ENCODE results near the gene KIF4A. TPM values are rescaled to one million over a fixed set of nuclear protein-coding genes. Genes with fewer than 3 reads are reported as not detected.
A peak's percentile ranks its signal among the peaks of the same experiment; 100 is the strongest.

KIF4A gene
- total and polyA plus RNA-seq, 9 of the 15 experiments (the other 6 are each of a cell fraction or from before 2014, with no cell fraction given), result 13.0 to 42.7 (median 35.9) TPM

DNA sequence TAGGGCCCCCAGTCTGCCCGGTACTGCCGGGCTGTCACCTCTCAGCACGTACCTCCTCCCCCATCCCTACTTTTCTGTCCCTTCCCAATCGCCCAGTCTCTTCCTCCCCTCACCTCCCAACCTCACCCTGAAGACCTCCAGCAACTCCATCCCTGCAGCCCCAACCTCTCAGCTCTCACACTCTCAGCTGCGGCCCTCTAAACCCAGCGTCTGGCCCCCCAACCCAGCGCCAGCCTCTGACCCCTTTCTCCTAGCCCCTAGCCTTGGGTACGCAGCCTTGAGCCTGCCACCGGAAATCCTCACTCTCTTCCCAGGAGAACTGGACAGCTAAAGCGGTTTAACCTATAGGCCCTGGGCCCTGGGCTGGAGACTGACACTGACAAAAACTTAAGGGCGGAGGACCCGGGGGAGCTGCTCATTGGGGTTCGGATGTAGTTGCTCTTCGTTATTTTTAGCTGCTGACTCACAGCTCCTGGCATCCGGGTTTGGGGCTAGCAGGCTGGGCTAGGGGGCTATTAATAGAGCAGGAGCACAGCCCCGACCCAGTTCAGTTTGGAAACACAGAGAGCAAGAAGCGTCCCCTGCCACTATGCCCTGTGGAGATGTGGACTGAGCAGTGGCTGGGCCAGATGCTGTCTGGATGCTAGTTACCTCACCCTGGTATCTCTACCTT lies 145.1 kb downstream of the KIF4A start:
- Histone ChIP-seq H4K20me1 (replicated peaks; ENCODE audit: control insufficient read depth, insufficient read depth, low read length) (no peaks in the 10 kb centered on the region), H3K9ac (ENCODE audit: insufficient read depth in 1 of 2, low read depth in 2 of 2, low read length in 2 of 2) (peak overlapping the region in 1 of 2 experiments; percentile 79; a peak in 1 of 4 replicates), H3K9me3 (replicated peaks; ENCODE audit: control insufficient read depth, insufficient read depth, low read depth, low read length) (no peaks in the 10 kb centered on the region), H3K79me2 (ENCODE audit: control insufficient read depth, insufficient read depth, low read length) (no peaks in the 10 kb centered on the region), H3K27ac (ENCODE audit: extremely low read depth, low read depth, low read length) (no peak overlapping the region), H3K4me1 (replicated peaks in 1 of 2; ENCODE audit: control insufficient read depth in 2 of 2, insufficient read depth in 2 of 2, low read length in 2 of 2) (peaks cover 12 to 16% of the 10 kb centered on the region in 2 experiments; a peak in 4 of 5 replicates), H3K4me2 (ENCODE audit: insufficient read depth, low read length) (peak overlapping the region; percentile 99), H3K9me1 (ENCODE audit: control insufficient read depth, insufficient read depth, low read length) (peaks cover 2% of the 10 kb centered on the region), H3K27me3 (ENCODE audit: control insufficient read depth in 2 of 2, insufficient read depth in 2 of 2, low read length in 2 of 2) (peaks cover 2 to 11% of the 10 kb centered on the region in 2 experiments; a peak in 2 of 5 replicates), H2AFZ (ENCODE audit: low read depth, low read length) (peak overlapping the region; percentile 79), H3K4me3 (peak overlapping the region; percentile 75), H3K36me3 (ENCODE audit: control insufficient read depth, insufficient read depth, low read length) (no peaks in the 10 kb centered on the region)
- ATAC-seq, result no peak
- BruUV-seq (replicated peaks), result no TSS peak
- intact Hi-C loops (cut with micrococcal nuclease) (loop anchor here (10.0 kb wide), 2 partner anchors 170 to 400 kb away; partner anchors contain the start of genes ARR3 and P2RY4), in situ Hi-C loops (cut with MboI) (no loop called here)
- TF ChIP-seq, protein P1, sequence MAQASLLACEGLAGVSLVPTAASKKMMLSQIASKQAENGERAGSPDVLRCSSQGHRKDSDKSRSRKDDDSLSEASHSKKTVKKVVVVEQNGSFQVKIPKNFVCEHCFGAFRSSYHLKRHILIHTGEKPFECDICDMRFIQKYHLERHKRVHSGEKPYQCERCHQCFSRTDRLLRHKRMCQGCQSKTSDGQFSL (CRISPR knock-in tag; IDR thresholded peaks at IDR 0.05), result no peak
- TF ChIP-seq, protein P1 (tag; IDR thresholded peaks at IDR 0.05), result no peak
- TF ChIP-seq BRCA1 (IDR thresholded peaks at IDR 0.05), result no peak
- TF ChIP-seq BRCA1 (CRISPR knock-in tag; IDR thresholded peaks at IDR 0.05), result no peak
- TF ChIP-seq POLR2A (conservative IDR thresholded peaks at IDR 0.05), result no peak
- no peak for TF ChIP-seq KLF6 (CRISPR knock-in tag; IDR thresholded peaks at IDR 0.05; ENCODE audit: borderline replicate concordance)
- TF ChIP-seq, protein P2, sequence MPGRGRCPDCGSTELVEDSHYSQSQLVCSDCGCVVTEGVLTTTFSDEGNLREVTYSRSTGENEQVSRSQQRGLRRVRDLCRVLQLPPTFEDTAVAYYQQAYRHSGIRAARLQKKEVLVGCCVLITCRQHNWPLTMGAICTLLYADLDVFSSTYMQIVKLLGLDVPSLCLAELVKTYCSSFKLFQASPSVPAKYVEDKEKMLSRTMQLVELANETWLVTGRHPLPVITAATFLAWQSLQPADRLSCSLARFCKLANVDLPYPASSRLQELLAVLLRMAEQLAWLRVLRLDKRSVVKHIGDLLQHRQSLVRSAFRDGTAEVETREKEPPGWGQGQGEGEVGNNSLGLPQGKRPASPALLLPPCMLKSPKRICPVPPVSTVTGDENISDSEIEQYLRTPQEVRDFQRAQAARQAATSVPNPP (IDR thresholded peaks at IDR 0.05; ENCODE audit: borderline replicate concordance, insufficient read depth, insufficient read length), result no peak
- TF ChIP-seq, protein P3, sequence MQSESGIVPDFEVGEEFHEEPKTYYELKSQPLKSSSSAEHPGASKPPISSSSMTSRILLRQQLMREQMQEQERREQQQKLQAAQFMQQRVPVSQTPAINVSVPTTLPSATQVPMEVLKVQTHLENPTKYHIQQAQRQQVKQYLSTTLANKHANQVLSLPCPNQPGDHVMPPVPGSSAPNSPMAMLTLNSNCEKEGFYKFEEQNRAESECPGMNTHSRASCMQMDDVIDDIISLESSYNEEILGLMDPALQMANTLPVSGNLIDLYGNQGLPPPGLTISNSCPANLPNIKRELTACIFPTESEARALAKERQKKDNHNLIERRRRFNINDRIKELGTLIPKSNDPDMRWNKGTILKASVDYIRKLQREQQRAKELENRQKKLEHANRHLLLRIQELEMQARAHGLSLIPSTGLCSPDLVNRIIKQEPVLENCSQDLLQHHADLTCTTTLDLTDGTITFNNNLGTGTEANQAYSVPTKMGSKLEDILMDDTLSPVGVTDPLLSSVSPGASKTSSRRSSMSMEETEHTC (IDR thresholded peaks at IDR 0.05), result no peak
- peak; percentile 41; the same call in 1 of the 2 replicates for TF ChIP-seq MEF2A (IDR thresholded peaks at IDR 0.05; ENCODE audit: control insufficient read depth, low read depth, low read length)
- peak in 1 of 4 experiments; percentile 16 for DNase-seq (ENCODE audit: extremely low read depth in 1 of 4, low spot score in 3 of 4)
- ChIA-PET POLR2A (interaction anchor here (0.7 to 0.8 kb wide), 2 partner anchors 17 to 52 kb away, joined by 4 read pairs; no protein-coding TSS in a partner anchor), CTCF (ENCODE audit: low intra/inter-chr PET ratio) (no interaction called here)
- FAIRE-seq, result no peak
- 23% methylated on average over 14 of the region's 17 CpGs for WGBS (ENCODE audit: insufficient coverage, low coverage, missing lambda C conversion rate)

Data from K562 (cell line).